ENCODE results near the gene TEAD1.

The TEAD1 gene

GRCh38 chr11:12968101-12968500, 293.9 kb downstream of the TEAD1 start:
- DNase-seq (ENCODE audit: low read depth): no peak
- H3K4me3 ChIP-seq (ENCODE audit: low read depth, low read length): no peak overlapping the region
- no peak for TF ChIP-seq CTCF (IDR thresholded peaks at IDR 0.05; ENCODE audit: insufficient read depth, low read depth, low read length, missing control alignments)

GRCh38 chr11:12968826-12969225, 294.6 kb downstream of the TEAD1 start:
- no peak for TF ChIP-seq CTCF (IDR thresholded peaks at IDR 0.05; ENCODE audit: insufficient read depth, low read depth, low read length, missing control alignments)
- DNase-seq (ENCODE audit: low read depth): no peak
- H3K4me3 ChIP-seq (ENCODE audit: low read depth, low read length): no peak overlapping the region

GRCh38 chr11:12971955-12972354, 297.7 kb downstream of the TEAD1 start:
- TF ChIP-seq CTCF (IDR thresholded peaks at IDR 0.05; ENCODE audit: insufficient read depth, low read depth, low read length, missing control alignments): no peak
- H3K4me3 ChIP-seq (ENCODE audit: low read depth, low read length): no peak overlapping the region
- DNase-seq (ENCODE audit: low read depth): no peak

GRCh38 chr11:12973528-12974181, 299.4 kb downstream of the TEAD1 start:
- H3K4me3 ChIP-seq (ENCODE audit: low read depth, low read length): no peak overlapping the region
- no peak for DNase-seq (ENCODE audit: low read depth)
- TF ChIP-seq CTCF (IDR thresholded peaks at IDR 0.05; ENCODE audit: insufficient read depth, low read depth, low read length, missing control alignments): no peak

GRCh38 chr11:12975195-12975594, 301.0 kb downstream of the TEAD1 start:
- H3K4me3 ChIP-seq (ENCODE audit: low read depth, low read length): no peak overlapping the region
- no peak for TF ChIP-seq CTCF (IDR thresholded peaks at IDR 0.05; ENCODE audit: insufficient read depth, low read depth, low read length, missing control alignments)
- DNase-seq (ENCODE audit: low read depth): no peak

GRCh38 chr11:12979928-12980689, 305.9 kb downstream of the TEAD1 start:
- TF ChIP-seq CTCF (IDR thresholded peaks at IDR 0.05; ENCODE audit: insufficient read depth, low read depth, low read length, missing control alignments): no peak
- no peak for DNase-seq (ENCODE audit: low read depth)

More at GRCh38 chr11:12979928-12980689, 305.9 kb downstream of the TEAD1 start:
- no peak overlapping the region for H3K4me3 ChIP-seq (ENCODE audit: low read depth, low read length)

Data from GM12865 (cell line).